ENCODE data around the gene FGD5.

The FGD5 gene

GRCh38 chr3:14899993-14900618, 81.3 kb downstream of the FGD5 start:
- no peak for TF ChIP-seq CTCF (IDR thresholded peaks at IDR 0.05)

- no peak for TF ChIP-seq CTCF (IDR thresholded peaks at IDR 0.05)
Measured at GRCh38 chr3:14900881-14901873, 82.4 kb downstream of the FGD5 start.

GRCh38 chr3:14902719-14903118, 84.0 kb downstream of the FGD5 start:
- TF ChIP-seq CTCF (IDR thresholded peaks at IDR 0.05): no peak

GRCh38 chr3:14905055-14905657, 86.4 kb downstream of the FGD5 start:
- no peak for TF ChIP-seq CTCF (IDR thresholded peaks at IDR 0.05)

- TF ChIP-seq CTCF (IDR thresholded peaks at IDR 0.05): no peak
Measured at GRCh38 chr3:14906355-14906971, 87.7 kb downstream of the FGD5 start.

GRCh38 chr3:14907043-14907966, 88.5 kb downstream of the FGD5 start:
- TF ChIP-seq CTCF (IDR thresholded peaks at IDR 0.05): no peak

All from LNCAP (cell line).